HUES48 (cell line): ENCODE data around the gene DNAI4.
"Not testable (repeated sequence)": the region's sequence is repeated elsewhere in the genome, so short reads cannot be mapped to it uniquely, and the experiment has no call there.

Experiments
- H3K27ac ChIP-seq: one replicate; pipeline ENCODE4 v1.7.0; 2013; ENCODE audit warnings: low read depth, low read length, inconsistent platforms
- H3K27me3 ChIP-seq: 2 replicates; pipeline ENCODE4 v1.6.1; 2013; ENCODE audit warnings: mild to moderate bottlenecking, low read length; ENCODE audit not compliant: control insufficient read depth, insufficient read depth
- H3K36me3 ChIP-seq: 2 replicates; pipeline ENCODE4 v1.6.1; 2013; ENCODE audit warnings: low read length; ENCODE audit not compliant: control insufficient read depth, insufficient read depth
- H3K4me1 ChIP-seq: 2 replicates; pipeline ENCODE4 v1.6.1; 2013; ENCODE audit warnings: mild to moderate bottlenecking, low read length; ENCODE audit not compliant: control insufficient read depth, insufficient read depth
- H3K4me3 ChIP-seq: 2 replicates; pipeline ENCODE4 v1.5.1; 2013; ENCODE audit warnings: mild to moderate bottlenecking, low read depth, low read length
- H3K9ac ChIP-seq: 2 replicates; pipeline ENCODE4 v1.6.1; 2013; ENCODE audit warnings: mild to moderate bottlenecking, low read depth, low read length, moderate library complexity
- H3K9me3 ChIP-seq: 2 replicates; pipeline ENCODE4 v1.6.1; 2013; ENCODE audit warnings: low read length; ENCODE audit not compliant: control insufficient read depth, insufficient read depth

The DNAI4 gene, protein sequence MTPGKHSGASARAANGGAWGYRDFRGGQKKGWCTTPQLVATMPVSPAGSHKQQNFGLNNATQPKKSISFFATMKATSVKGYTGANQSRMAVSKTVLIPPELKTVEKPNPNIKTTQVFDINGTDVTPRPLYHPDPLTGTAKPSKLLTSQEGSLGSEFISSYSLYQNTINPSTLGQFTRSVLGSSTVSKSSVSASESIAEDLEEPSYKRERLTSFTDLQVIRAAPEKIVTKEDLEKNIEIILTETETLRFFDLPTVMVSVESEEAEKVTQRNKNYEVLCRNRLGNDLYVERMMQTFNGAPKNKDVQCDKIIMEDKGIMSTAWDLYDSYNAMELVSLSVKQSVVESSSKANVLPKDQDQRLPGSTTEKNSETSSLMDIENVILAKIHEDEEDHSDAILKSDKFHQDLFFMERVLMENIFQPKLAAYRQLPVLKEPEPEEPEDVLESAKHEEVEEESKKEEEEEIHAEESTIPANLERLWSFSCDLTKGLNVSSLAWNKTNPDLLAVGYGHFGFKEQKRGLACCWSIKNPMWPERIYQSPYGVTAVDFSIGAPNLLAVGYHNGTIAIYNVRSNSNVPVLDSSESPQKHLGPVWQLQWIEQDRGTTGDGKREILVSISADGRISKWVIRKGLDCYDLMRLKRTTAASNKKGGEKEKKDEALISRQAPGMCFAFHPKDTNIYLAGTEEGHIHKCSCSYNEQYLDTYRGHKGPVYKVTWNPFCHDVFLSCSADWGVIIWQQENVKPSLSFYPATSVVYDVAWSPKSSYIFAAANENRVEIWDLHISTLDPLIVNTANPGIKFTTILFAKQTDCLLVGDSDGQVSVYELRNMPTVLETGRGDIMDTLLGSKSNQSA

GRCh38 chr1:66924756-66925557, at the start of gene DNAI4, which contains the start of gene MIER1:
TSS of gene DNAI4 (minus strand) at chr1:66924856. CDS start at chr1:66924831, 25 bp downstream.
TSS of gene MIER1 (plus strand) at chr1:66924990. CDS start at chr1:66925029, 39 bp downstream.
- H3K9me3 ChIP-seq = no peaks in the 10 kb centered on the region
- peak within 1 kb of the TSS; percentile 77 for H3K9ac ChIP-seq
- peaks cover 6% of the 10 kb centered on the region; the same call in 1 of the 2 replicates for H3K4me1 ChIP-seq
- peak within 1 kb of the TSS; percentile 95 for H3K27ac ChIP-seq
- 0 out of 2 replicates have a peak, but pooled peaks cover 4% of the 10 kb centered on the region for H3K36me3 ChIP-seq
- no peaks in the 10 kb centered on the region for H3K27me3 ChIP-seq
- peak within 1 kb of the TSS; percentile 91 for H3K4me3 ChIP-seq

GRCh38 chr1:66968574-66968973, 43.9 kb upstream of the DNAI4 start:
- Histone ChIP-seq H3K27ac (no peak overlapping the region), H3K9me3 (no peaks in the 10 kb centered on the region), H3K36me3 (peaks cover 64% of the 10 kb centered on the region), H3K9ac (no peak overlapping the region), H3K4me1 (no peaks in the 10 kb centered on the region), H3K27me3 (no peaks in the 10 kb centered on the region), H3K4me3 (no peak overlapping the region)

DNA sequence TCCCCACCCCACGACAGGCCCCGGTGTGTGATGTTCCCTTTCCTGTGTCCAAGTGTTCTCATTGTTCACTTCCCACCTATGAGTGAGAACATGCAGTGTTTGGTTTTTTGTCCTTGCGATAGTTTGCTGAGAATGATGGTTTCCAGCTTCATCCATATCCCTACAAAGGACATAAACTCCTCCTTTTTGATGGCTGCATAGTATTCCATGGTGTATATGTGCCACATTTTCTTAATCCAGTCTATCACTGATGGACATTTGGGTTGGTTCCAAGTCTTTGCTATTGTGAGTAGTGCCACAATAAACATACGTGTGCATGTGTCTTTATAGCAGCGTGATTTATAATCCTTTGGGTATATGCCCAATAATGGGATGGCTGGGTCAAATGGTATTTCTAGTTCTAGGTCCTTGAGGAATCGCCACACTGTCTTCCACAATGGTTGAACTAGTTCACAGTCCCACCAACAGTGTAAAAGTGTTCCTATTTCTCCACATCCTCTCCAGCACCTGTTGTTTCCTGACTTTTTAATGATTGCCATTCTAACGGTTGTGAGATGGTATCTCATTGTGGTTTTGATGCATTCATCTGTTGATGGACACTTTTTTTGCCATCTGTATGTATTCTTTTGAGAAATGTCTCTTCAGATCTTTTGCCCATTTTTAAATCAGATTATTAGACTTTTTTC, 41.7 kb upstream of the DNAI4 start:
- H3K27ac ChIP-seq = not testable (repeated sequence)

GRCh38 chr1:66957938-66958337, 33.3 kb upstream of the DNAI4 start:
- Histone ChIP-seq H3K9ac (no peak overlapping the region), H3K4me3 (no peak overlapping the region), H3K9me3 (no peaks in the 10 kb centered on the region), H3K36me3 (peaks cover 89% of the 10 kb centered on the region), H3K27me3 (no peaks in the 10 kb centered on the region), H3K27ac (no peak overlapping the region), H3K4me1 (no peaks in the 10 kb centered on the region)

More for the DNA sequence above, 41.7 kb upstream of the DNAI4 start:
- H3K4me1 ChIP-seq, H3K9ac ChIP-seq, H3K9me3 ChIP-seq, H3K4me3 ChIP-seq, H3K27me3 ChIP-seq: not testable (repeated sequence)
- peaks cover 67% of the 10 kb centered on the region for H3K36me3 ChIP-seq

- H3K27me3 ChIP-seq = no peaks in the 10 kb centered on the region
- H3K9me3 ChIP-seq = no peaks in the 10 kb centered on the region
- no peak overlapping the region for H3K27ac ChIP-seq
- H3K4me3 ChIP-seq = no peak overlapping the region
- H3K4me1 ChIP-seq = no peaks in the 10 kb centered on the region
- H3K9ac ChIP-seq = no peak overlapping the region
- peaks cover 81% of the 10 kb centered on the region for H3K36me3 ChIP-seq
Measured at GRCh38 chr1:66954208-66954607, 29.6 kb upstream of the DNAI4 start.

DNA sequence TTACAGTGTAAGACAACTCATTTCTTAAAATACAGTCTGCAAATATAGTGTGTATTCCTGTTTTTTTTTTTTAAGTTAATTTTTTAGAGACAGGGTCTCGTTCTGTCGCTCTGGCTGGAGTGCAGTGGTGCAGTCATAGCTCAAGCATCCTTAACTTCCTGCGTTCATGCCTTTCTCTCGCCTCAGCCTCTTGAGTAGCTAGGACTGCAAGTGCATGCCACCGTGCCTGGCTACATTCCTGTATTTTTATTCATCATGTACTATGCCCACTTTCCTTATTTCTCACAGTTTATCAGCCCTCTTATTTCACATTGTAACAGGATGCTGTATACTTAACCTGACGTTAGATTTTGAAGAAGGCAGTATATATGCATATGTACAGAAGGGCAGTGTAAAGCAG, 26.9 kb upstream of the DNAI4 start:
- Histone ChIP-seq H3K27me3 (no peaks in the 10 kb centered on the region), H3K4me3 (no peak overlapping the region), H3K9ac (no peak overlapping the region), H3K4me1 (no peaks in the 10 kb centered on the region), H3K9me3 (no peaks in the 10 kb centered on the region), H3K27ac (no peak overlapping the region), H3K36me3 (peaks cover 84% of the 10 kb centered on the region)

- H3K9me3 ChIP-seq = no peaks in the 10 kb centered on the region
- 0 out of 2 replicates have a peak, but pooled peaks cover 1% of the 10 kb centered on the region for H3K4me1 ChIP-seq
- H3K4me3 ChIP-seq = no peak overlapping the region
- no peaks in the 10 kb centered on the region for H3K27me3 ChIP-seq
- H3K27ac ChIP-seq = no peak overlapping the region
- H3K36me3 ChIP-seq = peaks cover 60% of the 10 kb centered on the region
- no peak overlapping the region for H3K9ac ChIP-seq
Measured at GRCh38 chr1:66947267-66947666, 22.6 kb upstream of the DNAI4 start.

- peaks cover 7% of the 10 kb centered on the region for H3K4me1 ChIP-seq
- no peak overlapping the region for H3K4me3 ChIP-seq
- no peak overlapping the region for H3K9ac ChIP-seq
- H3K36me3 ChIP-seq = peaks cover 47% of the 10 kb centered on the region
- H3K27me3 ChIP-seq = no peaks in the 10 kb centered on the region
- no peak overlapping the region for H3K27ac ChIP-seq
- no peaks in the 10 kb centered on the region for H3K9me3 ChIP-seq
Measured at GRCh38 chr1:66945316-66945715, 20.7 kb upstream of the DNAI4 start.

DNA sequence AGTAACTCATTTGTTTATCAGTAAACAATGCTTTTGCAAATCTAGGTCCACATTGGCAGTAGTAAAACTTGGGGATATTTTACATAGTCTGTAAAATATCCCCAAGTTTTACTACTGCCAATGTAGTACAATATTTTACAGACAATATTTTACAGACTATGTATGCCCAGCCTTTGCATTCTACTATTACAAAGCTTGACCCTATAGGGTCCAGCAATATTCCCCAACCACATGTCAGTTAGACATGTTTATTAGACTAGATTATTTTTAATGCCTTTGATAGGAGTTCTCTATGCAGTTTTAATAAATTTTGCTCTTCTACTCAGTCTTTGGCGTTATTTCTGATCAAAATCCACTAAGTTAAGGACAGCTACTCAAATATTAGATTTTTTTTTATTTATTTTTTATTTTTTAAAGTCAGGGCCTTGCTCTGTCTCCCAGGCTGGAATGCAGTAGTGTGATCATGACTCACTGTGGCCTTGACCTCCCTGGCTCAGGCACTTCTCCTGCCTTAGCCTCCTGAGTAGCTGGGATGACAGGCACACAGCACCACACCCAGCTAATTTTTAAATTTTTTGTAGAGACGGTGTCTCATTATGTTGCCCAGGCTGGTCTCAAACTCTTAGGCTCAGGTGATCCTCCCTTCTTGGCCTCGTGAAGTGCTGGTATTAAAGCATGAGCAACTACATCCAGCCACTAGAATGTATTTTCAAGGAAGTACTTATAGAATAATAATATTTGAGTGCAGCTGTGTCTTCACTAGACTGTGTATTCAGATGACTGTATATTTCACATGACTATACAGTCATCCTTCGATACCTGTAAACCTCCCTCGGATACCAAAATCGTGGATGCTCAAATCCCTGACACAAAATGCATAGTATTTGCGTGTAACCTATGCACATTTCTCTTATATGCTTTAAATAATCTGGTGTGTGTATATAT, 19.9 kb upstream of the DNAI4 start:
- H3K4me3 ChIP-seq = no peak overlapping the region
- H3K9me3 ChIP-seq = no peaks in the 10 kb centered on the region
- no peak overlapping the region for H3K9ac ChIP-seq
- H3K27me3 ChIP-seq = no peaks in the 10 kb centered on the region
- H3K4me1 ChIP-seq = peaks cover 7% of the 10 kb centered on the region
- H3K27ac ChIP-seq = no peak overlapping the region
- peaks cover 43% of the 10 kb centered on the region for H3K36me3 ChIP-seq
